HEK293 (cell line): Measurements from ENCODE around the gene PCCA.

Experiments
- ZBTB7A ChIP-seq: fragments of 450-650 bp; formaldehyde crosslinking; IDR thresholded peaks from 2 replicates; pipeline ENCODE4 v1.5.1; 2016; ENCODE audit warnings: low read depth, missing biosample characterization, missing genetic modification characterization
- ZNF747 ChIP-seq: fragments of 450-650 bp; formaldehyde crosslinking; IDR thresholded peaks from 2 replicates; pipeline ENCODE4 v1.5.1; 2016; ENCODE audit warnings: missing biosample characterization, missing genetic modification characterization
- ZNF777 ChIP-seq: fragments of 450-650 bp; formaldehyde crosslinking; IDR thresholded peaks from 2 replicates; pipeline ENCODE4 v1.5.1; 2017; ENCODE audit warnings: missing biosample characterization, missing genetic modification characterization, borderline replicate concordance
- TF ChIP-seq, protein P1 (sequence below): fragments of 450-650 bp; formaldehyde crosslinking; IDR thresholded peaks from 2 replicates; pipeline ENCODE4 v1.5.1; 2016; ENCODE audit warnings: missing biosample characterization, missing genetic modification characterization

DNA sequence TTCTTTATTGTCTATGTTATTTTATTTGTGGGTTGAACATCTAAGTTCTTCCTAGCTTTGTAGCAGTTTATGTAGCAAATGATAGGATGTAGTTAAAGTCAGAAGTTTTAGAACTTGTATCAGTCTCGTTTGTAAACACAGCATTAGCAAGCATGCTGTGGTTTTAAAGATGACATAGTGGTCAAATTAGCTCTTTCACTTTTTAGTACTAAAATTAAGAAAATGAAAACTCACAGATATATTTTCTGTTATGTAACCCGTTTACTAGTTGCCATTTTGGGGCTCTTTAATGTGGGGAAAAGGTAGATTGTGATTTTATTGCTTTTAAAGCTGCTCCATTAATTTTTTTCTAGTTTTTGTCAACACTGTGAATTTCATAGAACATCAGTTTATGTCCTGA, 216.5 kb downstream of the PCCA start:
- TF ChIP-seq ZNF747 (tag by site-specific recombination) (no peak), ZNF777 (tag by site-specific recombination) (no peak), ZBTB7A (tag by site-specific recombination) (no peak)
- TF ChIP-seq, protein P1, sequence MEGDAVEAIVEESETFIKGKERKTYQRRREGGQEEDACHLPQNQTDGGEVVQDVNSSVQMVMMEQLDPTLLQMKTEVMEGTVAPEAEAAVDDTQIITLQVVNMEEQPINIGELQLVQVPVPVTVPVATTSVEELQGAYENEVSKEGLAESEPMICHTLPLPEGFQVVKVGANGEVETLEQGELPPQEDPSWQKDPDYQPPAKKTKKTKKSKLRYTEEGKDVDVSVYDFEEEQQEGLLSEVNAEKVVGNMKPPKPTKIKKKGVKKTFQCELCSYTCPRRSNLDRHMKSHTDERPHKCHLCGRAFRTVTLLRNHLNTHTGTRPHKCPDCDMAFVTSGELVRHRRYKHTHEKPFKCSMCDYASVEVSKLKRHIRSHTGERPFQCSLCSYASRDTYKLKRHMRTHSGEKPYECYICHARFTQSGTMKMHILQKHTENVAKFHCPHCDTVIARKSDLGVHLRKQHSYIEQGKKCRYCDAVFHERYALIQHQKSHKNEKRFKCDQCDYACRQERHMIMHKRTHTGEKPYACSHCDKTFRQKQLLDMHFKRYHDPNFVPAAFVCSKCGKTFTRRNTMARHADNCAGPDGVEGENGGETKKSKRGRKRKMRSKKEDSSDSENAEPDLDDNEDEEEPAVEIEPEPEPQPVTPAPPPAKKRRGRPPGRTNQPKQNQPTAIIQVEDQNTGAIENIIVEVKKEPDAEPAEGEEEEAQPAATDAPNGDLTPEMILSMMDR (tag by site-specific recombination): no peak
